Erythroblast (primary cell): Measurements from ENCODE around the gene PLIN4.

Source experiments
- GATA1 ChIP-seq: IDR thresholded peaks from 2 replicates; pipeline ENCODE4 v1.6.1; 2011; ENCODE audit warnings: low read depth, mild to moderate bottlenecking, control low read depth, low read length, moderate library complexity
- POLR2A ChIP-seq: IDR thresholded peaks from 2 replicates; pipeline ENCODE4 v1.6.1; 2011; ENCODE audit warnings: mild to moderate bottlenecking, low read length

DNA sequence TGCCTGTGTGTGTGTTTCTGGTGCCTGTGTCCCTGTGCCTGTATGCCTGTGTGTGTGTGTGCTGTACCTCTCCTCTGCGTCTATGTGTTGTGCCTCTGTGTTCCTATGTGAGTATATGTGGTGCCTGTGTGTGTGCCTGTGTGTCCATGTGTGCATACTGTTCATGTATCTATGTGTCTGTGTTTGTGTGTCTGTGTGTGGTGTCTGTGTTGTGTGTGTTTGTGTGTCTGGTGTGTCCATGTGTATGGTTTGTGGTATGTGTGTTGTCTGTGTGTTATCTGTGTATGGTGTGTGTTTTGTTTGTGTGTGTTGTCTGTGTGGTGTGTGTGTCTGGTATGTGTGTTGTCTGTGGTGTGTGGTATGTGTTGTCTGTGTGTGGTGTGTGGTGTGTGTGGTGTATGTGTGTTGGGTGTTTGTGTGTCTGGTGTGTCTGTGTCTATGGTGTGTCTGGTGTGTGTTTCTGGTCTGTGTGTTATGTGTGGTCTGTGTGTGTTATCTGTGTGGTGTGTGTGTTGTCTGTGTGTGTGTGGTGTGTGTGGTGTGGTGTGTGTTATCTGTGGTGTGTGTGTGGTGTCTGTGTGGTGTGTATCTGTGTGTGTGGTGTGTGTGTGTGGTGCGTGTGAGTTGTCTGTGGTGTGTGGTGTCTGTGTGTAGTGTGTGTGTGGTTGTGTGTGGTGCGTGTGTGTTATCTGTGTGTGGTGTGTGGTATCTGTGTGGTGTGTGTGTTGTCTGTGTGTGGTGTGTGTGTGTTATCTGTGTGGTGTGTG lies 25.8 kb downstream of the PLIN4 start:
- TF ChIP-seq POLR2A (no peak), GATA1 (no peak)
